IMR-90 (cell line): ENCODE results near the gene MSI2. TPM values are rescaled to one million over a fixed set of nuclear protein-coding genes. Genes with fewer than 3 reads are reported as not detected.

Experiments
- ATAC-seq: fragments of 200-7000 bp; cut with Tn5 transposase; 2 replicates; pipeline ENCODE4 v1.9.1; 2020; ENCODE audit warnings: low read depth, mild to moderate bottlenecking, moderate library complexity
- BruUV-seq: library from RNA; stranded (reverse); fragments of 400-500 nt; replicated peaks from 2 replicates; lab custom pipeline; 2021; lab: Mats Ljungman, UMichigan
- CTCF ChIA-PET: fragments of 300-600 bp; formaldehyde crosslinking; extraction: SDS; loops from one replicate; lab custom pipeline; 2021; ENCODE audit warnings: antibody characterized with exemption; lab: Yijun Ruan, JAX
- POLR2A ChIA-PET: fragments of 300-600 bp; sonication (Branson Sonifier 250); formaldehyde crosslinking; loops from one replicate; lab custom pipeline; 2022; ENCODE audit warnings: antibody characterized with exemption; ENCODE audit not compliant: unreplicated experiment; lab: Charles Lee
- DNase-seq: peaks from one replicate; pipeline ENCODE4 v3.0.0; 2013
- H2AFZ ChIP-seq: replicated peaks from 2 replicates; pipeline ENCODE3; 2013; ENCODE audit warnings: low read length, mild to moderate bottlenecking; ENCODE audit not compliant: poor library complexity
- H2AK5ac ChIP-seq: 2 replicates; pipeline ENCODE4 v1.6.1; 2013; ENCODE audit warnings: low read depth, low read length, inconsistent platforms
- H2AK9ac ChIP-seq: replicated peaks from 2 replicates; pipeline ENCODE3; 2013; ENCODE audit warnings: mild to moderate bottlenecking, low read depth, low read length, moderate library complexity; ENCODE audit not compliant: poor library complexity
- H2BK120ac ChIP-seq: 2 replicates; pipeline ENCODE4 v1.6.1; 2013; ENCODE audit warnings: low read depth, low read length, inconsistent platforms
- H2BK15ac ChIP-seq: 3 replicates; pipeline ENCODE4 v1.6.1; 2013; ENCODE audit warnings: low read depth, low read length, inconsistent platforms
- H2BK20ac ChIP-seq: 2 replicates; pipeline ENCODE4 v1.6.1; 2013; ENCODE audit warnings: low read depth, mild to moderate bottlenecking, inconsistent platforms, low read length, moderate library complexity
- H2BK5ac ChIP-seq: 2 replicates; pipeline ENCODE4 v1.6.1; 2013; ENCODE audit warnings: mild to moderate bottlenecking, low read depth, low read length, inconsistent platforms; ENCODE audit not compliant: poor library complexity, severe bottlenecking
- H3K14ac ChIP-seq: replicated peaks from 2 replicates; pipeline ENCODE4 v1.6.1; 2013; ENCODE audit warnings: low read depth, low read length, inconsistent platforms
- H3K18ac ChIP-seq: 2 replicates; pipeline ENCODE4 v1.6.1; 2013; ENCODE audit warnings: low read depth, low read length, control low read depth
- H3K23ac ChIP-seq: 2 replicates; pipeline ENCODE4 v1.6.1; 2013; ENCODE audit warnings: low read depth, low read length, inconsistent platforms
- H3K27ac ChIP-seq: 2 replicates; pipeline ENCODE4 v1.5.1; 2013; ENCODE audit warnings: mild to moderate bottlenecking, control low read depth, low read length; ENCODE audit not compliant: insufficient read depth
- H3K27me3 ChIP-seq: 2 replicates; pipeline ENCODE4 v1.6.1; 2013; ENCODE audit warnings: low read length; ENCODE audit not compliant: control insufficient read depth, insufficient read depth
- H3K36me3 ChIP-seq: 2 replicates; pipeline ENCODE4 v1.6.1; 2013; ENCODE audit warnings: low read length, mixed read lengths; ENCODE audit not compliant: control insufficient read depth, insufficient read depth
- H3K4ac ChIP-seq: 2 replicates; pipeline ENCODE4 v1.6.1; 2013; ENCODE audit warnings: low read depth, low read length, inconsistent platforms
- H3K4me1 ChIP-seq: 2 replicates; pipeline ENCODE4 v1.6.1; 2013; ENCODE audit warnings: low read length, mixed read lengths; ENCODE audit not compliant: control insufficient read depth, insufficient read depth
- H3K4me2 ChIP-seq: 2 replicates; pipeline ENCODE4 v1.6.1; 2013; ENCODE audit warnings: low read depth, mild to moderate bottlenecking, control low read depth, low read length, moderate library complexity
- H3K4me3 ChIP-seq: 2 replicates; pipeline ENCODE4 v1.5.1; 2013; ENCODE audit warnings: low read depth, mild to moderate bottlenecking, control low read depth, low read length, moderate library complexity; ENCODE audit not compliant: insufficient read depth
- H3K56ac ChIP-seq: 2 replicates; pipeline ENCODE4 v1.6.1; 2013; ENCODE audit warnings: low read length, inconsistent platforms; ENCODE audit not compliant: insufficient read depth; ENCODE audit errors: extremely low read depth
- H3K79me1 ChIP-seq, 2 experiments: 2 replicates each; pipeline ENCODE4 v1.6.1; 2013; ENCODE audit warnings: low read length in 2 of 2, inconsistent platforms in 1 of 2, low read depth in 1 of 2
- H3K9ac ChIP-seq: 2 replicates; pipeline ENCODE4 v1.6.1; 2013; ENCODE audit warnings: low read depth, low read length, control low read depth
- H3K9me1 ChIP-seq: 2 replicates; pipeline ENCODE4 v1.6.1; 2013; ENCODE audit warnings: low read length, inconsistent platforms; ENCODE audit not compliant: insufficient read depth
- H3K9me3 ChIP-seq: 2 replicates; pipeline ENCODE4 v1.6.1; 2013; ENCODE audit warnings: low read length; ENCODE audit not compliant: control insufficient read depth, insufficient read depth
- H4K20me1 ChIP-seq: 2 replicates; pipeline ENCODE4 v1.6.1; 2013; ENCODE audit warnings: low read length, inconsistent platforms; ENCODE audit not compliant: insufficient read depth
- H4K5ac ChIP-seq: 2 replicates; pipeline ENCODE4 v1.6.1; 2013; ENCODE audit warnings: mild to moderate bottlenecking, low read depth, low read length, control low read depth
- H4K8ac ChIP-seq, 2 experiments: 2 replicates each; pipeline ENCODE4 v1.6.1; 2013; ENCODE audit warnings: low read depth in 2 of 2, low read length in 2 of 2, control low read depth in 1 of 2, inconsistent platforms in 1 of 2
- H4K91ac ChIP-seq: 2 replicates; pipeline ENCODE4 v1.6.1; 2013; ENCODE audit warnings: low read depth, low read length, inconsistent platforms; ENCODE audit not compliant: insufficient read depth
- BHLHE40 ChIP-seq: fragments of 150-350 bp; IDR thresholded peaks from 2 replicates; pipeline ENCODE4 v1.6.1; 2016; ENCODE audit warnings: mild to moderate bottlenecking, low read depth, low read length
- CEBPB ChIP-seq: IDR thresholded peaks from 2 replicates; pipeline ENCODE4 v1.6.1; 2012; ENCODE audit warnings: low read depth, low read length, improper control_type of control experiment
- CHD1 ChIP-seq: IDR thresholded peaks from 2 replicates; pipeline ENCODE4 v1.6.1; 2012; ENCODE audit warnings: low read depth, low read length, improper control_type of control experiment
- CTCF ChIP-seq: conservative IDR thresholded peaks from 2 replicates; pipeline ENCODE4 v1.5.1; 2012; ENCODE audit warnings: mild to moderate bottlenecking, low read depth, low read length, improper control_type of control experiment
- ELK1 ChIP-seq: fragments of 150-350 bp; IDR thresholded peaks from 2 replicates; pipeline ENCODE4 v1.6.1; 2016; ENCODE audit warnings: low read depth, mild to moderate bottlenecking, low read length, moderate library complexity, borderline replicate concordance
- FOS ChIP-seq: fragments of 150-350 bp; IDR thresholded peaks from 2 replicates; pipeline ENCODE4 v1.6.1; 2016; ENCODE audit warnings: low read depth, low read length
- MAFK ChIP-seq: IDR thresholded peaks from 2 replicates; pipeline ENCODE4 v1.6.1; 2012; ENCODE audit warnings: low read depth, low read length, improper control_type of control experiment
- MAZ ChIP-seq: IDR thresholded peaks from 2 replicates; pipeline ENCODE4 v1.6.1; 2012; ENCODE audit warnings: low read depth, mild to moderate bottlenecking, low read length, improper control_type of control experiment, moderate library complexity, borderline replicate concordance
- MXI1 ChIP-seq: IDR thresholded peaks from 2 replicates; pipeline ENCODE4 v1.6.1; 2012; ENCODE audit warnings: low read depth, mild to moderate bottlenecking, low read length, moderate library complexity, borderline replicate concordance
- NFE2L2 ChIP-seq: fragments of 150-350 bp; IDR thresholded peaks from 2 replicates; pipeline ENCODE4 v1.6.1; 2016; ENCODE audit warnings: low read depth, mild to moderate bottlenecking, low read length
- POLR2A ChIP-seq: IDR thresholded peaks from 2 replicates; pipeline ENCODE4 v1.6.1; 2012; ENCODE audit warnings: mild to moderate bottlenecking, low read depth, low read length
- RAD21 ChIP-seq: IDR thresholded peaks from 2 replicates; pipeline ENCODE4 v1.6.1; 2012; ENCODE audit warnings: low read length, improper control_type of control experiment
- RCOR1 ChIP-seq: IDR thresholded peaks from 2 replicates; pipeline ENCODE4 v1.6.1; 2012; ENCODE audit warnings: mild to moderate bottlenecking, low read length, improper control_type of control experiment; ENCODE audit not compliant: insufficient replicate concordance
- RFX5 ChIP-seq: IDR thresholded peaks from 2 replicates; pipeline ENCODE4 v1.8.0; 2012; ENCODE audit warnings: low read depth, mild to moderate bottlenecking, low read length, moderate library complexity
- SMC3 ChIP-seq: fragments of 150-350 bp; IDR thresholded peaks from 2 replicates; pipeline ENCODE4 v1.6.1; 2016; ENCODE audit warnings: low read depth, mild to moderate bottlenecking, antibody characterized with exemption, low read length, moderate library complexity
- USF2 ChIP-seq: fragments of 150-350 bp; IDR thresholded peaks from 2 replicates; pipeline ENCODE4 v1.6.1; 2017; ENCODE audit warnings: mild to moderate bottlenecking, antibody characterized with exemption, low read length, low read depth
- WGBS, 2 experiments: methylation state at CpG; one replicate each; pipeline versions ENCODE4 v1.1.5 to v1.1.7; 2013; ENCODE audit warnings: missing lambda C conversion rate in 2 of 2; ENCODE audit not compliant: insufficient read length in 1 of 2; ENCODE audit errors: extremely low coverage in 2 of 2; 5-methylcytosine and 5-hydroxymethylcytosine counted together
- dilution Hi-C: fragments of 300-500 bp; cut with HindIII; formaldehyde crosslinking; loops from one replicate; pipeline ENCODE4 v1.14.3; 2018; ENCODE audit warnings: low sequenced_read_pairs; ENCODE audit not compliant: unreplicated experiment
- in situ Hi-C: fragments of 300-500 bp; cut with MboI; formaldehyde crosslinking; loops from 3 replicates; pipeline ENCODE4 v1.14.3; 2019; ENCODE audit warnings: low sequenced_read_pairs, inconsistent platforms, mixed read lengths
- intact Hi-C: fragments of 100-400 bp; cut with micrococcal nuclease; formaldehyde crosslinking; loops from 2 replicates; pipeline ENCODE4 v1.10.0; 2022
- polyA plus RNA-seq, 3 experiments: library from polyadenylated mRNA; depleted of rRNA; stranded (reverse); fragments of >200 nt; gene quantifications; 2 replicates each; pipeline ENCODE4 v1.2.3, GENCODE V29; 2012; ENCODE audit warnings: low replicate concordance in 1 of 3
- total RNA-seq: library from RNA; depleted of rRNA; stranded (reverse); fragments of >200 nt; gene quantifications from 2 replicates; pipeline ENCODE4 v1.2.3, GENCODE V29; 2012

Gene MSI2
- total and polyA plus RNA-seq, 2 of the 4 experiments (the other 2 are of a cell fraction), result 13.0 to 16.0 TPM

GRCh38 chr17:57676543-57676942 lies 420.2 kb downstream of the MSI2 start:
- Histone ChIP-seq H3K14ac (no peak overlapping the region), H3K9me3 (no peaks in the 10 kb centered on the region), H3K36me3 (peaks cover 6% of the 10 kb centered on the region), H3K79me1 (no peaks in the 10 kb centered on the region), H4K8ac (no peak overlapping the region), H2AK5ac (no peak overlapping the region), H3K27ac (no peak overlapping the region), H3K4me1 (peaks cover 5% of the 10 kb centered on the region), H4K91ac (no peak overlapping the region), H4K5ac (no peak overlapping the region), H3K27me3 (no peaks in the 10 kb centered on the region), H4K20me1 (no peaks in the 10 kb centered on the region), H2BK120ac (no peak overlapping the region), H2AK9ac (no peak overlapping the region), H3K9ac (no peak overlapping the region), H3K4me3 (no peak overlapping the region), H3K56ac (no peak overlapping the region), H3K23ac (no peak overlapping the region), H3K4me2 (no peak overlapping the region), H3K4ac (no peak overlapping the region), H2BK15ac (no peak overlapping the region), H2BK20ac (no peak overlapping the region), H2AFZ (no peak overlapping the region), H2BK5ac (no peak overlapping the region), H3K18ac (no peak overlapping the region), H3K9me1 (peaks cover 2% of the 10 kb centered on the region; the same call in 1 of the 2 replicates)
- no peak for ATAC-seq
- in situ Hi-C loops (no loop called here), intact Hi-C loops (loop anchor here (10.0 kb wide), 1 partner anchor 438 kb away; no protein-coding TSS in a partner anchor), dilution Hi-C loops (no loop called here)
- ChIA-PET POLR2A (no interaction called here), CTCF (no interaction called here)
- no CpG with 5 or more reads among the region's 7 CpGs for WGBS, 2 experiments
- DNase-seq, result no peak
- TF ChIP-seq FOS (no peak), ELK1 (no peak), MAFK (no peak), RCOR1 (no peak), BHLHE40 (no peak), CTCF (no peak), POLR2A (no peak), RAD21 (no peak), USF2 (no peak), CEBPB (no peak), MXI1 (no peak), MAZ (no peak), SMC3 (no peak), RFX5 (no peak), NFE2L2 (no peak), CHD1 (no peak)
- BruUV-seq, result no TSS peak
